Stimulated activated naive B cell treated with anti-CD40 and anti-IgM and Interleukin-4, amounts not matched to agents 10 μg/mL and 1 μg/mL and 100 μg/mL, for 72 hours (primary cell): ENCODE measurements around the gene USP6.
"Not testable (repeated sequence)": the region's sequence is repeated elsewhere in the genome, so short reads cannot be mapped to it uniquely, and the experiment has no call there.

Experiments used
- ATAC-seq, 2 donors: fragments of 150-1000 bp; cut with Tn5 transposase; replicated peaks; 2 replicates each; pipeline ENCODE4 v1.10.0; 2021; ENCODE audit warnings: moderate library complexity in 1 of 2
- DNase-seq: peaks from one replicate; pipeline ENCODE4 v3.0.0; 2021
- H3K27ac Mint-ChIP-seq: one replicate; pipeline ENCODE4 v1.8.0; 2022; ENCODE audit warnings: mild to moderate bottlenecking, mixed read lengths
- H3K27me3 Mint-ChIP-seq, 2 donors: one replicate each; pipeline ENCODE4 v1.8.0; 2022; ENCODE audit warnings: mixed read lengths in 2 of 2
- H3K36me3 Mint-ChIP-seq, 2 donors: one replicate each; pipeline ENCODE4 v1.8.0; 2022; ENCODE audit warnings: mixed read lengths in 2 of 2, mild to moderate bottlenecking in 1 of 2
- H3K4me1 Mint-ChIP-seq, 2 donors: one replicate each; pipeline ENCODE4 v1.8.0; 2022; ENCODE audit warnings: mixed read lengths in 2 of 2, mild to moderate bottlenecking in 1 of 2
- H3K4me3 Mint-ChIP-seq, 2 donors: one replicate each; pipeline ENCODE4 v1.8.0; 2022; ENCODE audit warnings: mild to moderate bottlenecking in 2 of 2, mixed read lengths in 2 of 2, moderate library complexity in 1 of 2
- H3K9me3 Mint-ChIP-seq, 2 donors: one replicate each; pipeline ENCODE4 v1.8.0; 2022; ENCODE audit warnings: mixed read lengths in 2 of 2, mild to moderate bottlenecking in 1 of 2

USP6 gene

DNA sequence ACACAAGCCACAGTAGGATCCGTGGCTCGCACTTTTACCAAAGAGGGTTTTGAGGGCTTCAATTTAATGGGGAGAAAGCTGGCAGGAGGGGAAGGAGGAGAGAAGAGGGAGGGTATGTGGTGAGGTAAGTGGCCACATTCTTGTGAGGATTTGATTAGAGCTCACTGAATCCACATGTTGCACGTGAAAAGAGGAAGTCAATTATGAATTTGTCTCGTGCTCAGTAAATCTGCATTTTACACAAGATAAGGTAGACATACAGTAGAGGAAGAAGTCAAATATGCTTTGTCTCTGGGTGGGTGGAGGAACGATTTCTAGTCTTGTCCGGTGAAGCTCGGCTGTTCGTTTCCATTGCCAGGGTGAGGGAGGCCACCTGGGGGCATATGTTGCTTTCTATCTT is 5.0 kb upstream of the USP6 start:
- H3K4me1 Mint-ChIP-seq, result peaks cover 22 to 38% of the 10 kb centered on the region in 2 donors
- H3K27ac Mint-ChIP-seq, result peak overlapping the region; percentile 95
- H3K36me3 Mint-ChIP-seq, result peaks cover 60 to 66% of the 10 kb centered on the region in 2 donors
- peaks cover 5 to 17% of the 10 kb centered on the region in 2 donors for H3K27me3 Mint-ChIP-seq
- no peak for DNase-seq
- H3K4me3 Mint-ChIP-seq, result peak overlapping the region; percentile 91 to 92
- ATAC-seq, result peak; percentile 15 to 27
- peaks cover 0 to 4% of the 10 kb centered on the region in 2 donors for H3K9me3 Mint-ChIP-seq

DNA sequence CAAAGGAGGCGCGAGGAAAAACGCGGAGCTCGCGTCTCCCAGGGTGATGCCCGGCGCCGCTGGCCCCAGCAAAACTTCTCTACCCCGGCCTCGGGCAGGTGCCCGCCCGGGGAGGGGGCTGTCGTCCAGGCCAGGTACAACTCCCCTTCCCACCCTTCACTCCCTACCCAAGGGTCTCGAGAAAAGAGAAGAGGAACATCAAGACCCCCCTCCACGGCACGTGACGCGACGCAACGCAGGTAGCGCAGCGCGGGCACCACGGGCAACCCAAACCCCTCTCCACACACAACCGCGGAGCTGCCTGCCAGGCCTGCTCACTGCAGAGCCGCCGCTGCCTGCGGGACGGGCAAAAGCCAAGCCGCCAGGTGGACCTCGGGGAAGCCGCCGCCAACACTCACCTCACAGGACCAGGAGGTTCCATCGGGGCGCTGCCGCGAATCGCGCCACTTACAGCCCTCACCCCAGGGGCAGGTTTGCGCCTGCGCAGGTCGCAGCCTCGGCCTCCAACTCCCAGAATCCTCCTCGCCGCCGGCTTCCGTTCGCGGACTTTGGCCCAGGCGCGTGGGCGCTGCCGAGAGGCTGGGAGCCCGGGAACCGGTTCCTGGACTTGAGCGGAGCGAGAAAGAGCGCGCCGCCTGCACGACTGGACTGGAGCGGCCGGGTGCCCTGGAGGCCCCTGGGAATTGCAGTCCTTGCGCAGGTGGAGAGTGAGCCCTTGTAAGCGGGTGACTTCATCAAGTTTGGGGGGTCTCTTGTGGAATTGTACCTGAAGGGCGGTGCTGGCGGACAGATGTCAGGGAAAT is 4.2 kb upstream of the USP6 start, which contains the start of gene ZNF232:
Gene ZNF232 (minus strand): TSS at position 477 of the 803 bp plus-strand sequence. CDS start 56 bp downstream, at position 421.
- peak within 1 kb of the TSS; percentile 91 to 92 for H3K4me3 Mint-ChIP-seq

GRCh38 chr17:5118219-5118618 is 2.4 kb downstream of the USP6 start:
- DNase-seq (no peak), ATAC-seq (no peak)
- no peak overlapping the region for H3K27ac Mint-ChIP-seq
- peaks cover 31 to 68% of the 10 kb centered on the region in 2 donors for H3K27me3 Mint-ChIP-seq
- H3K9me3 Mint-ChIP-seq, result peaks cover 2 to 3% of the 10 kb centered on the region in 2 donors
- H3K4me1 Mint-ChIP-seq, result peaks cover 8 to 12% of the 10 kb centered on the region in 2 donors
- no peak overlapping the region for H3K4me3 Mint-ChIP-seq
- peaks cover 18 to 33% of the 10 kb centered on the region in 2 donors for H3K36me3 Mint-ChIP-seq

More for the DNA sequence above, 4.2 kb upstream of the USP6 start, which contains the start of gene ZNF232:
- Mint-ChIP-seq H3K9me3 (peaks cover 0 to 2% of the 10 kb centered on the region in 2 donors), H3K36me3 (peaks cover 53 to 62% of the 10 kb centered on the region in 2 donors), H3K4me1 (peaks cover 22 to 38% of the 10 kb centered on the region in 2 donors), H3K27ac (peak within 1 kb of the TSS; percentile 95), H3K27me3 (peaks cover 10 to 25% of the 10 kb centered on the region in 2 donors)
- DNase-seq, result peak; percentile 93
- ATAC-seq, result peak; percentile 88 to 91

- Mint-ChIP-seq H3K27me3 (peaks cover 37 to 70% of the 10 kb centered on the region in 2 donors), H3K4me1 (peaks cover 6 to 12% of the 10 kb centered on the region in 2 donors), H3K9me3 (peaks cover 2 to 3% of the 10 kb centered on the region in 2 donors), H3K4me3 (no peak overlapping the region), H3K27ac (no peak overlapping the region), H3K36me3 (peaks cover 7 to 17% of the 10 kb centered on the region in 2 donors)
- DNase-seq, result no peak
- no peak for ATAC-seq
These were observed 4.2 kb downstream of the USP6 start for GRCh38 chr17:5120036-5120435.

DNA sequence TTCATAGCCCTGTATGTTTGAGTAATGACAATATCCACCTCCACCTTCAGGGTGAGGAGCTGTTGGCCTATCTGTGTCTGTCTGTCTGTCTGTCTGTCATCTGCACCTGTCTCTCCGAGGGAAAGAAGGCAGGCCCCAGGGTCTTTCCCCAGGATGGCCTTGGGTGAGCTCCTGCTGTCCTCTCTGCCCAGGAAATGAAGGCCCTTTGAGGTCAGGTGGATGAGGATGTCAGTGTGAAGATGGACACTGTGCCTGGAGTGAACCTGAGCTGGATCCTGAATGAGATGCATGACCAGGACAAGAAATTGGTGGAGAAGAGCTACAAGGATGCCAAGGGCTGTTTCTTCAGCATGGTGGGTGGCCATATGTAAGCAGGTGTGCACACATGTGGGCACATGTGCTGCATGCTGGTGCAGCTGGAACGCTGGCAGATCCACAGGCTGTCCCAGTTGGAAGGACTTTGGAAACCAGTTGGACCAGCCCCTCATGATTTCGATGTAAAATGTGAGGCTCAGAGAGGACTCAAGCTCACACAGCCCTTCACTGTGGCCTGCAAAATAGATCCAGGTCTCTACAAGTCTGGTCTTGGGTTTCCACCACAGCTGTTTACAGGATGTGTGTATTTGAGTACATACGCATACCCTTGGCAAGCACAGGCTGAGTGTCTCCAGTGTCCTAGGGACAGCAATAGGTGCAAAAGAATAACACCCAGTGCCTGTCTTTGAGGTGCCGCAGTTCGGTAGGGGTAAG is 4.8 kb downstream of the USP6 start:
- H3K9me3 Mint-ChIP-seq, ATAC-seq, DNase-seq, H3K4me3 Mint-ChIP-seq, H3K27ac Mint-ChIP-seq: not testable (repeated sequence)
- peaks cover 5 to 16% of the 10 kb centered on the region in 2 donors for H3K36me3 Mint-ChIP-seq
- H3K4me1 Mint-ChIP-seq, result peaks cover 6 to 12% of the 10 kb centered on the region in 2 donors
- peaks cover 36 to 64% of the 10 kb centered on the region in 2 donors for H3K27me3 Mint-ChIP-seq

DNA sequence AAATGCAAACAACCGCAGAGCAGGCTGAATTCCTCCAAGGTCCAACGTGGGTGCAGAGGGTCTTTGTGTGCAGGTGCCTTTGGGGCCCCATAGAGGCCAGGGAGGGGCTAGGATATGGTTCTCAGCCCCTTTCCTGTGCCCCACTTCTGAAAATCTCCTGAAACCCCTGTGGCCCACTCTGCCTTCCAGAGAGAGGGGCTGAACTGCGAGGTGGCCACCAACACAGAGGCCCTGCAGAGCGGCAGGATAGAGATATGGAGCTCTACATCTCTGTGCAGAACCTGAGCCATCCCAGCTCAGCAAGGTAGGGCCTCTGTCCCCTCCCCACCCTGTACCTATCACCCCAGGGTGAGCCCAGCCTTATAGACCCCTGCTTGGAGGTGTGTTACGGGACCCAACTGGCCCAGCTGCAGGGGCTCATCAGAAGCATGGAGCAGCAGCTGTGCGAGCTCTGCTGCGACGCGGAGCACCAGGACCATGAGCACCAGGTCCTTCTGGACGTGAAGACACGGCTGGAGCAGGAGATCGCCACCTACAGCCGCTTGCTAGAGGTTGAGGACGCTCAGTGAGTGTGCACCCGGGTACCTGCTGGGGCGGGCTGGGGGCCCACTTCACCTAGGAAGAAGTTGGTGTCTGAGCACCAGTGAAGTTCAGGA is 5.5 kb downstream of the USP6 start:
- DNase-seq (no peak), ATAC-seq (no peak)
- peaks cover 2 to 3% of the 10 kb centered on the region in 2 donors for H3K9me3 Mint-ChIP-seq
- H3K27me3 Mint-ChIP-seq, result peaks cover 36 to 57% of the 10 kb centered on the region in 2 donors
- H3K36me3 Mint-ChIP-seq, result peaks cover 3 to 12% of the 10 kb centered on the region in 2 donors
- no peak overlapping the region for H3K27ac Mint-ChIP-seq
- H3K4me3 Mint-ChIP-seq, result peak overlapping the region; percentile 12 to 39
- H3K4me1 Mint-ChIP-seq, result peaks cover 6 to 12% of the 10 kb centered on the region in 2 donors

DNA sequence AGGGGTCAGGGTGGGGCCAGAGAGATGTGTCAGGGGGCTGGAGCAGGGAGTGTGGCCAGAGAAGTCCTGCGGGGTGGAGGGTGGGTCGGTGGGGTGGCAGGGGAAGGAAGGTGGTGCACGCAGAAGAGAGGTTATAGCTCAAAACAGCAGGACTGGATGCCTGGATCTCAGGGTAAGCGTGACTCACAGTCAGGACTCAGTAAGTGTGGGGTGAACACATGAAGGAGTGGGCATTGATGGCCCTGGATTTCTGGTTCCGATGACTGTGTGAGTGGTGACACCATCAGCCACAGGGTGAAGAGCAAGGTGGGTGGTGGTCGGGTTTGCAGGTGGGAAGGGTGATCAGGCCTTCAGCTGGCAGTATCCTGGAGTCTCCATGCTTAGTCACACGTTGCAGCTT is 6.2 kb downstream of the USP6 start:
- not testable (repeated sequence) for DNase-seq, H3K4me1 Mint-ChIP-seq, ATAC-seq, H3K9me3 Mint-ChIP-seq, H3K27ac Mint-ChIP-seq
- H3K36me3 Mint-ChIP-seq, result peaks cover 3 to 12% of the 10 kb centered on the region in 2 donors
- peak overlapping the region; percentile 20 to 39 for H3K4me3 Mint-ChIP-seq
- peaks cover 35 to 52% of the 10 kb centered on the region in 2 donors for H3K27me3 Mint-ChIP-seq

- ATAC-seq (peak; percentile 77 to 79), DNase-seq (no peak)
- Mint-ChIP-seq H3K4me3 (peak overlapping the region; percentile 66 to 76), H3K4me1 (peaks cover 6 to 9% of the 10 kb centered on the region in 2 donors), H3K27ac (no peak overlapping the region), H3K27me3 (peaks cover 40 to 52% of the 10 kb centered on the region in 2 donors), H3K9me3 (peaks cover 2 to 3% of the 10 kb centered on the region in 2 donors), H3K36me3 (peaks cover 3 to 12% of the 10 kb centered on the region in 2 donors)
These were observed 6.9 kb downstream of the USP6 start for GRCh38 chr17:5122586-5123342.

DNA sequence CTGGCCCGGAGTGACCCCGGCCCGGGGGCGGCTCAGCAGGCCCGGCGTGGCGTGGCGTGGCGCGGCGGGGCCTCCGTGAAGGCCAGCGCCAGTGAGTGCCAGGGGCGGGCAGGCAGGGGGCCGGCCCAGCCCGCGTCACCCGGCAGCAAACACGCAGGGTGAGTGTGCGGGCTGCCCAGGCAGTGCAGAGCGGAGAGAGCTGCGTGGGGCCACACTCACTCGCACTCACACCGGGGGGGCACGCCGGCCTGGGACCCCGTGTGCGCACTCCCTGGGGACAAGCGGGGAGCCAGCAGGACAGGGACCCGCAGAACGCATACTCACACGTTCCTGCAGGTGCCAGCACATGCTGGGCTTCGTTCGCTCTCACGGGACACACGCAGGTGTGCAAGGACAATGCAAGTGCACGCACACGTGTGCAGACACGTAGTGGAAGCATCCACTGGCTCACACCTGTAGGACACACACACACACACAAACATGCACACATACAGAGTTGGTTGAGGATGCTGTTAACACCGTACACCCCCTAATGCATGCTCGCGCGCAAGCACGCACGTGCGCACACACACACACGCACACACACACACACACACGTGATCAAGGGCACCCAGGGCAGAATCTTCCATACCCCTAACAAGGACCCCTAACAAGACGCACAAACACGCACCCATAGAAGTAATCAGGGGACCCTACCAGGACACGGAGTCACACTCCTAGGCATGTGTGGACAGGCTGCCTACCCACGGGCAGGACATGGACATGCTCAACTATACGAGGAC is 7.7 kb downstream of the USP6 start:
- Mint-ChIP-seq H3K4me3 (no peak overlapping the region), H3K27me3 (peaks cover 35 to 46% of the 10 kb centered on the region in 2 donors)

DNA sequence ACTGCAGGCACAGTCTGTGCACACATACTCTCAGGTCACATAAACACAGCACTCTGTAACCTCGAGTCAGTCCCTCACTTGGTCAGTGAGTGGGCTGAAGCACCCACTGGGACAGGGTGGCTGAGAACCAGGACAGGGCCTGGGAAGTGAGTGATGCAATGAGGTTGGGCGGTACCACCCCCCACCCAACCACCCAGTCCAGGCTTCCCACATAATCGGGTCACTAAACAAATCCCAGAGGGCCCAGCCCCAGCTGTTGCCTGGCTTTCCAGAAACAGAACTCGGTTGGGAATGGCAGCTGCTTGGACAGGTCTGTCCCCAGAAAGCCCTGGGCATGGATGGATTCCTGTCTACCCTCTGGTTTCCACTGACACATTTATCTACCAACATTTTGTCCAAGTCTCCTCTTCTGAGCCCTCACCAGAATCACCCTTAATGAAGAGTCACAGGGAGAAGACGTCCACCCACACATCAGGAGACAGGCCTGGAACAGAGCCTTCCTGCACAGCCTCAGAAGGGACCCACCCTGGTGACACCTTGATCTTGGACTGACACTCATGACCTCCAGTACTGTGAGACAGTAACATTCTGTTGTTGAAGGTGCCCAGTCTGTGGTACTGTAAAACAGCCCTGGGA is 8.4 kb downstream of the USP6 start:
- peaks cover 30 to 43% of the 10 kb centered on the region in 2 donors for H3K27me3 Mint-ChIP-seq
- H3K4me3 Mint-ChIP-seq, result peak overlapping the region in 1 of 2 donors; percentile 55
- H3K27ac Mint-ChIP-seq, result not testable (repeated sequence)

More for the DNA sequence above, 7.7 kb downstream of the USP6 start:
- ATAC-seq, result peak in 1 of 2 donors; percentile 57
- H3K9me3 Mint-ChIP-seq, result peaks cover 0 to under 1% of the 10 kb centered on the region in 2 donors
- no peak for DNase-seq
- H3K36me3 Mint-ChIP-seq, result peaks cover 3 to 8% of the 10 kb centered on the region in 2 donors
- H3K27ac Mint-ChIP-seq, result no peak overlapping the region
- peaks cover 6 to 9% of the 10 kb centered on the region in 2 donors for H3K4me1 Mint-ChIP-seq

GRCh38 chr17:5124896-5125295 is 9.1 kb downstream of the USP6 start:
- H3K4me3 Mint-ChIP-seq, H3K27ac Mint-ChIP-seq, DNase-seq, ATAC-seq, H3K9me3 Mint-ChIP-seq, H3K4me1 Mint-ChIP-seq, H3K36me3 Mint-ChIP-seq: not testable (repeated sequence)
- peaks cover 30 to 43% of the 10 kb centered on the region in 2 donors for H3K27me3 Mint-ChIP-seq

More for the DNA sequence above, 8.4 kb downstream of the USP6 start:
- H3K4me1 Mint-ChIP-seq, DNase-seq, ATAC-seq, H3K9me3 Mint-ChIP-seq, H3K36me3 Mint-ChIP-seq: not testable (repeated sequence)

DNA sequence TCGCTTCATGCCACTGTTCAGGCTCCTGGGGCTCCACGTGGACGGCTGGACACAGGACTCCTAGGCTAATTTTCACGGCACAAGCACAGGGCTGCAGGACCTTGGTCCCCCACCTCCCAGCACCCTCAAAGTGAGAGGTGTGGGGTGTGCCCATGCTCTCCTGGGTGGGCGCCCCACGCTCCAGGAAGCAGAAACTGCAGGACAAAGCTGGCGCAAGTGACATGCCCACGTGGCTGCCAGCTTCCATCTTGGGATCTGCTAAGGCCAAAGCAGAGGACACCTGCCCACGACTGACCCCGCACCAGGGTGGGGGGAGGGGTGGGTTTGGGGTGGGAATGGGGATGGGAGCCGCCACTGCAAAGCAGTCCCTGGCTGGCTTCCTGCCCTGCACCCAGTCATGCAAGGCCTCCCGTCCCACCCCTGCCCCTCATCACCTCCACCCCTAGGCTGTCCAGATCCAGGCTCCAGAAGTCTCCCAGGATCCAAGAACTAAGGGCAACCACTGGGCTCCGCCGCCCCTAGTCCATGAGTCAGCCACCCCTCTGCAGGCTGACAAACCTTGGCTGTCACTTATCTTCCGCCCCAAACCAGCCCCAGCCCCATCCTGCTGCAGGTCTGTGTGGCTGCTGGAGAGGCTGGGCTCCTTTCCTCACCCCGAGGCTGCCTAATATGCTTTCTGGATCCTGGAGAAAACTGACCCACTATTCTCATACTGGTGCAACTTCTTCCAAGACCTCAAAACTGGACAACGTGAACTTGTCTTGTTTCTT is 11.1 kb downstream of the USP6 start:
- Mint-ChIP-seq H3K4me1 (peaks cover 6% of the 10 kb centered on the region in 2 donors), H3K9me3 (no peaks in the 10 kb centered on the region), H3K4me3 (no peak overlapping the region), H3K27ac (no peak overlapping the region), H3K36me3 (peaks cover under 1 to 3% of the 10 kb centered on the region in 2 donors), H3K27me3 (peaks cover 23 to 24% of the 10 kb centered on the region in 2 donors)
- no peak for ATAC-seq
- no peak for DNase-seq
